Hypothalamus (tissue), 51 donors: ENCODE measurements around the gene TVP23A.
A peak's percentile ranks its signal among the peaks of the same experiment; 100 is the strongest.

Source experiments
- DNase-seq, 51 donors: peaks; one replicate each; lab custom pipeline; 2025; lab: John Stamatoyannopoulos, UW

The TVP23A gene

DNA sequence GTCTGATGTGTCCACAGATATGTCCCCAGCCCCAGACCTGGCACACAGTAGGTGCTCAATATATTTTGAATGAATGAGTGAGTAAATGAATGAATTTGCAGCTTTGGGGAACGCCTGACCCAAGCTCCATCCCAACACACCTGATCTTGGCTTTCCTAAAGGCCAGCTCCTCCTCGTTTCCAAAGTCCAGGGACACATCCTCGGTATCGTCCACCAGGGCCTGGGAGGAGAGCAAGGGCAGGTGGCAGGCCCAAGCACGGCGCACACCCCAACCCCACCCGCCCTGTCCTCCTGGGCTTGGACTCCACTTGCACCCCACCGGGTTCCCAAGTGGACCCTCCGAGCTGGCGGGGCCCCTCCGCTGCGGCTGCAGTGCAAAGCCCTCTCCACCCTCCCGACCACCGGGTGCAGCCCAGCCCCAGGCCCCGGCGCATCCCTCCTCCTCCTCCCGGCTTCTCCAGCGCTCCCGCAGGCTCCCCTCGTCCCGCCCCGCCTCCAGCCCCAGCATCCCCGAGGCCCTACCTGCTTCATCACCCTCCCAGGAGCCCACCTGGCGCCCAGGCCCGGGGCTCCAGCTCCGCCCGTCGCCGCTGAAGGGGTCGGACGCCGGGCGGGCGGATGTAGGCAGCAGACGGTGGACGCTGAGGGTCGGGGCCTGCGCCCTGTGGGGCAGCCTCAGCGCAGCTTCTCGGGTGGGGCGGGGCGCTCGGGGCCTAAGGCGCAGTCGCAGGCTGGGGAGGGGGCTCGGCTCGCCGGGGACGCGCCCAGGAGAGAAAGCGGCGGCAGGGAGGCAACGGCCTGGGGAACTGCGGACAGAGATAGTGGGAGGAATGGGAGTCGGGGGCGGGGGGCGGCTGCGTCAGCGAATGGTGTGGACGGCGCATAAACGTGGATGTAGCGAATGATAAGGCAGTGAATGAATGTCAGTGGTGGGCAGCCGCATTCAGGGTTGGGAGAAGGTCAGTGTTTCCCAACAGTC lies at the start of gene TVP23A:
Gene TVP23A (minus strand): TSS at position 832 of the 979 bp plus-strand sequence. CDS start 301 bp downstream, at position 531.
- DNase-seq: peak in 27 of 51 donors; percentile 4 to 60 (median 26)

GRCh38 chr16:10868104-10868595 lies 49.6 kb upstream of the TVP23A start:
- DNase-seq: no peak

DNA sequence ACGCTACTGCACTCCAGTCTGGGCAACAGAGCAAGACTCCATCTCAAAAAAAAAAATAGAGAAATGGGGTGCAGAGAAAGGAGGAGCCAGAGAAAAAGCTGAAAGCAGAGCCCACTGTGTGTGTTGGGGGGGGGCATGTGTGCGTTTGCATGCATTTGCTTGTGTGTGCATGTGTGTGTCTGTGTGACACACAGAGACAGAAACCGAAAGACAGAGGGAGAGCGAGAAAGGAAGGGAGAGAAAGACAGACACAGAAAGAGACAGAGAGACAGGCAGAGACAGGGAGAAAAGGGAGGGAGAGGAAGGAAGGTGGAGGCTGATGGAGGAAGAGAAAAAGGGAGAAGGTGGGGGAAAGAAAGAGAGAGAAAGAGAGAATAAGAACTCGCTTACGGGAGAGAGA lies 48.6 kb upstream of the TVP23A start:
- no peak for DNase-seq

- DNase-seq: peak in 20 of 51 donors; percentile 9 to 36 (median 23)
Measured at GRCh38 chr16:10865991-10866966, 47.7 kb upstream of the TVP23A start.

DNA sequence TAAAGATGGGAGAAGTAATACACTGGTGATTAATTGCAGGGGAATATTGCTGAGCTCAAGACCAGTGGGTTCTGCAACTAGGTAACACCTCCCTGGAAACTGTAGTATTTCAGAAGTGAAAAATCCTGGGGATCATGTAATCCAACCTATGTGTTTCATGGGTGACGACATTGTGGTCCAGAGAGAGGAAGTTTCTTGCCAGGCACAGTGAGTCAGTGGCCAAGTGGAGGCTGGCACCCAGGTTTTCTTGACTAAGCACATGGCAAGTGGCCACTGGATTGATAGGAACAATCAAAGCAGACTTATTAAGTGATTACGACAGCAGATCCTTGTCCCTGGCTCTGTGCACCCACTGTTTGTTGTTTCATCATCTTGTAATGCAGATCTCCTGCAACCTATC lies 43.8 kb upstream of the TVP23A start:
- DNase-seq: peak in 16 of 51 donors; percentile 5 to 54 (median 26)

DNA sequence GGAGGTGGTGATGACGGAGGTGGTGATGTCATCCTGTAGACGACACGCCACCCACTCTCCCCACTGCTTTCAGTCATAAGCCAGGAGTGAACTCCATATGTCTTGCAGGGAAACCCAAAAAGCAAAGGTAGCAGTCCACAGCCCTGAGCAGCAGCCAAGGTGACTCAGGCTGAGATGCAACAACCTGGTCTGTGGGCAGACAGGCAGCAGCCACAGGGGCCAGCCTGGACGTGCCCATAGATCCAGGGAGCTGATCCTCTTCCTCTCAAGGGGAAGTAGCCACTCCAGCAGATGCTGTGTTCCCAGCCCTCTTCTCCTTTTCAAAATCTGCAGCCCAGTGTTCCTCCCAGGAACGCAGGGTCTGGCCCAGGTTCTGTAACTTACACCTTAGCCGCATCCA lies 41.1 kb upstream of the TVP23A start:
- no peak for DNase-seq

- no peak for DNase-seq
Measured at GRCh38 chr16:10859020-10859419, 40.4 kb upstream of the TVP23A start.

DNA sequence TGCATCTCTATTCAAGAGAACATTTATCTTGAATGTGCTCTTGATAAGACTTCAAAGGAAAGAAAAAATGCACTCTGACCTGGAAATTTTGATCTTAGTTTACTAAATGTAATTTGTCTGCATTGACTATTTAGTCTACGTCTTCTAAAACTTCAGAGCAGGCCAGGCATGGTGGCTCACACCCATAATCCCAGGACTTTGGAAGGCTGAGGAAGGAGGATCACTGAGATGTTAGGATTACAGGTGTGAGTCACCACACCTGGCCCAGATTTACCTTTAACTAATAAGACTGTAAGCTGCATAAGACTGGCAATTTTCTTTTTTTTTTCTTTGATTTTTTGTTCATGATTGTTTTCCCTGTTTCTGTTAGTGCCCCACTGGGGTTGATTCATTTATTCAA lies 39.6 kb upstream of the TVP23A start:
- no peak for DNase-seq

DNA sequence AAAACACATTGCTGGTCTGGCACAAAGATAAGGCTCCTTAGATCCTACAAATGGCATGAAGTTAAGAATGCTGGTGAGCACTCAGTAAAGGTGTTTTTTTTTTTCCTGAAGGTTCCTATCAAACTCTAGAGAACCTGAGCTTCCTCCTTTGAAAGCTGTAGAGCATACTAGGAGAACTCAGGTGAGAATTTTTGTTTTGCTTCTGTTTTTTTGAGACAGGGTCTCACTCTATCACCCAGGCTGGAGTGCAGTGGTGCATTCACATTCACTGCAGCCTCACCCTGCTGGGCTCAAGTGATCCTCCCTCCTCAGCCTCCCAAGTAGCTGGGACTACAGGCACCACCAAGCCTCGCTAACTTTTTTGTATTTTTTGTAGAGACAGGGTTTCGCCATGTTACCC lies 37.4 kb upstream of the TVP23A start:
- no peak for DNase-seq

DNA sequence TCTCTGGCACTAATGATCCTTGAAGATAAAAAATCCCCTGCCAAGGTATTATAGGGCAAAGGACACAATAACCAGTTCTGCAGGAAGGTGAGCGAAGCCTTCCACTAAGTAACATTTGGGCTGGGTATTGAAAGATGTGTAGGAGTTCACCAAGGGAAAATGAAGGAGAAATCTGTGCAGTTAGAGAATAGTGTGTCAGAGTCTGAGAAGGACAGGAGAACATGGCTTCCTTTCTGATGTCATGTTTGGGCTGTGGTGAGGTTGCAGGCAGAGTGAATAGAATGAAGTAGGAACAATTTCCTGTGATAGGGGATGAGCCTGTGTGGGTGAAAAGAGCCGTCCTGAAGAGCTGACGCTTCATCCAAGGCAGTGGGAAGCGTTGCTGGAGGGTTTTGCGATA lies 34.4 kb upstream of the TVP23A start:
- no peak for DNase-seq

DNA sequence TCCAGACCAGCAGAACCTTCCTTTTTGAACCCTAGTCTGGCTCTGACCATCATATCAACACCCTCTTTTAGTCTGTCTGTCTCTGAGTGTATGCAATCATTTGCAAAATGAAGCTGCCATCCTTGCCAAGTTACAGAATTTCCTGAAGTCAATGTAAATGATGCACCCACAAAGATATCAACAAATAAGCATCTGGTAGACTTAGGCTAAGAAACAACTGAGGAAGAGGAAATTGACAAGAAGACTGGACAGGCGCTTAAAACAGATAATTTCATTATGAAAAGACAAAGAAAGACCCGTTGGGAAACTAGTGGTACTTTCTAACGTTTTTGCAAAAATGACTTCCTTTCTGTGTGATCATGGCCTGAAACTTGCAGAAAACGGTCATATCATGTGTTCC lies 33.7 kb upstream of the TVP23A start:
- DNase-seq: no peak

DNA sequence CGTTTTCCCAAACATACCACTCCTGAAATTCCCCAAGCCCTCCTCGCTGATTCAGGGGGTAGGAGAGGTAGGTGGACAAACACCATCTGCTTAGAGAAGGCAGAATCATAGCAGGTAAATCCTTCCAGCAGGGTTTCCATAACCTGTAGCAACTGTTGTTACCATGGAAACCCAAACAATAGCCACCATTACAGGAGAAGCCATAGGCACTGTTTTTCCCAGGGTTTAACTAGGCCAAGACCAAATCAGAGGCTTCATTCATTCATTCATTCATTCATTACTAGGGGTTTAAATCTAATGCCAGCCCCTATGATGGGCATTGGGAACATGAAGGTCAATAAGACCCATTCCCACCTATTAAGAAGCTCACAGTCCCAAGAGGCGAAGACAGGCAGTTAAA lies 32.9 kb upstream of the TVP23A start:
- no peak for DNase-seq

DNA sequence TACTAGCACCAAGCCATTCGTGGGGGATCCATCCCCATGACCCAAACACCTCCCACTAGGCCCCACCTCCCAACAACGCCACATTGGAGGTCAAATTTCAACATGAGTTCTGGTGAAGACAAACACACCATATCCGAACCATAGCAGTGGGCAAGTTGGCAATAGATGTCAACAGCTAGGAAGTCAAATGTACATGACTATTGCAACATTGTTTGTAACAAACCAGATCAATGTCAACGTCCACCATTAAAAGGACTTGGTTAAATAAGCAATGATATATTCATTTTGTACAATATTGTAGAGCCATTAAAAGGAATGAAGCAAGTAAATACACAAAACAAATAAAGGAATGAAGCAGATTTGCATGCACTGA lies 31.9 kb upstream of the TVP23A start:
- DNase-seq: no peak

GRCh38 chr16:10849736-10850477 lies 31.3 kb upstream of the TVP23A start:
- no peak for DNase-seq

DNA sequence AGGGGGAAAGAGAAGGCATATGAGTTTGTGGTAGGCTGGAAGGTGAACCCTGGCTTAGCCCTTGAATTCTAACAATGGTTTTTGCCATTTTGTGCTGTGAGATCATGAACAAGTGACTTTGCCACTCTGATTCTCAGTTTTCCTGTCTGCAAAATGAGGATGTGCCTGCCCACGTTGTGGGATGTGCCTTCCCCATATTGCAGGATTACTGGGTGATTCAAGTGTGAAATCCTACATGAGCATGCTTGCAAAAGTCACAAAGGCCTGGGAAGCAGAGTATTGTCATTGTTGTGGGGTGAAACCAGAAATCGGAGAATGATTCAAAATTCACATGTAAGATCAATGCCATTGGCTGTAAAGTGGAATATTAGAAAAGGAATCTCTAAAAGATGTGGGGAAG lies 28.6 kb upstream of the TVP23A start:
- no peak for DNase-seq

DNA sequence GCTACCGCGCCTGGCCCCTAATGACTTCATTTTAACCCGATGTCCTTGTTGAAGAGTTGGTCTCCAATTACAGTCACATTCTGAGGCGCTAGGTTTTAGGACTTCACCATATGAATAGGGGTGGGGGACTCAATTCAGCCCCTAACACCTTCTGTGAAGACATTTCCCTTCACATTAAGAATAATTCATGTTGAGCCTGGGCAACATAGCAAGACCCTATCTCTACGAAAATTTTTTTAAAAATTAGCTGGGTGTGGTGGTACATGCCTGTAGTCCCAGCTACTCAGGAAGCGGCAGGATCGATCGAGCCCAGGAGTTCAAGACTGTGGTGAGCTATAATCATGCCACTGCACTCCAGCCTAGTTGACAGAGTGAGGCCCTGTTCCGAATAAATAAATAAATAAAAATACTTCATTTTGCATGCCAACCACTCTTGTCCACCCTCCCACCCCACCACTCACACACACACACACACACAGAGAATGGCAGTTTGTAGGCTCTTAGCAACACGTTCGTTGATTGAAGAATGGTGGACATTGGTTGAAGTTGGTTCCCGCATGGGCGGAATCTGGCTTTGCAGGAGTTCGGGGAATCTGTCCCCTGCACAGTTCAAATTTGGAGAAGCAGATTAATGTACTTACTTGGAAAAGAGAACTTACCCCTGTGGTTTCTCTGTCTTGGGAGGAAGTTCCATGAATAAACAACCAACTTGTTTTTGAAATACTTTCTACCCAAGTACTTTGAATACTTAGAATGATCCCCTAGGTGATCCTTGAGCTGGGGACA lies 27.8 kb upstream of the TVP23A start:
- no peak for DNase-seq

DNA sequence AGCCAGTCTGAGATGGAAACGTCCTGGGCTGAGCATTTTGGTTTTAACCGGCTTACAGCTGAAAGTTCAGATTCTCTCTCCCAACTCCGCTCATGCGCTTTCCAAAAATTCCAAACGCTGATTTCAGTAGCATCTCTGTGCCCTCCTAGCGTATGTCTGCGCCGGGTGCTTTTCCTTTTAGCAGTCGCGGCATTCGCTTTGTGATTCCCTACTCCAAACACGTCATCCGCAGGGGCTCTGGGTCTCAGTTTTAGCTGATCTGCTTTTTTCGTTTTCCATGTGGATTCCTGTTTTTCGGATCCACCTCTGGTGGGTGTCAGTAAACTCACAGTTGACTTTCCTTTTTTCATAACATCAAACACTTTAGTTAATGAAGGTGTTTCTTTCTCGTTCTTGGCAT lies 22.1 kb upstream of the TVP23A start:
- no peak for DNase-seq

- DNase-seq: no peak
Measured at GRCh38 chr16:10839279-10839666, 20.7 kb upstream of the TVP23A start.

DNA sequence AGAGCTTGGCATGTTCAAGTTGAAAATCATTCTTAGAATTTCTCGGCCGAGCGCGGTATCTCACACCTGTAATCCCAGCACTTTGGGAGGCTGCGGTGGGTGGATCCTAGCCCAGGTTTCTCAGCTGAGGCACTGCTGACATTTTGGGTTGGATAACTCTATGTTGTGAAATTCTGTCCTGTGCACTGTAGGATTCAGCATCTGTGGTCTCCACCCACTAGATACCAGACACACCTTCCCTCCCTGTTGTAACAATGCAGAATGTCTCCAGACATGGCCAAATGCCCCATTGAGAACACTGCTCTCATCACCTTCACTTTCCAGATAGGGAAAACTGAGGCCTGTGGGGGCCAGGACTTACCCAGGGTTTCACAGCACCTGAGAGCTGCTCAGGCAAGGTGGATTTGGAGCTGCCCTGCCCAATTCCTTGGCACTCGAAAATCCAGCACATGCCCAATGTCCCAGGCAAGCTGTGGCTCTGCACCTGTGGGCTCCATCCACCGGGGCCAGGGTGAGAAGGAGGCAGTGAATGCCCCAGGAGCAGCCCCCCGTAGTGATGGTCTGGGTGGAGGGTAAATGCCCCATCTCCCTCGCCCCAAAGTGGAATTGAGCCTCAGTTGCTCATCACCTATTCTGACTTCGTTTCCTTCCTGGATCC lies 20.2 kb upstream of the TVP23A start:
- no peak for DNase-seq
